Activated T-helper 1 cell treated with anti-CD3 and anti-CD28 coated beads, Interleukin-2, amount 50 U/mL, for 16 hours (primary cell): ENCODE measurements around the gene TMEM150A.
"Not testable (repeated sequence)": the region's sequence is repeated elsewhere in the genome, so short reads cannot be mapped to it uniquely, and the experiment has no call there.

Source experiments
- DNase-seq, 2 donors: peaks; one replicate each; pipeline ENCODE4 v3.0.0-alpha.2; 2020; ENCODE audit warnings: low read depth in 1 of 2, low spot score in 1 of 2

Gene TMEM150A

DNA sequence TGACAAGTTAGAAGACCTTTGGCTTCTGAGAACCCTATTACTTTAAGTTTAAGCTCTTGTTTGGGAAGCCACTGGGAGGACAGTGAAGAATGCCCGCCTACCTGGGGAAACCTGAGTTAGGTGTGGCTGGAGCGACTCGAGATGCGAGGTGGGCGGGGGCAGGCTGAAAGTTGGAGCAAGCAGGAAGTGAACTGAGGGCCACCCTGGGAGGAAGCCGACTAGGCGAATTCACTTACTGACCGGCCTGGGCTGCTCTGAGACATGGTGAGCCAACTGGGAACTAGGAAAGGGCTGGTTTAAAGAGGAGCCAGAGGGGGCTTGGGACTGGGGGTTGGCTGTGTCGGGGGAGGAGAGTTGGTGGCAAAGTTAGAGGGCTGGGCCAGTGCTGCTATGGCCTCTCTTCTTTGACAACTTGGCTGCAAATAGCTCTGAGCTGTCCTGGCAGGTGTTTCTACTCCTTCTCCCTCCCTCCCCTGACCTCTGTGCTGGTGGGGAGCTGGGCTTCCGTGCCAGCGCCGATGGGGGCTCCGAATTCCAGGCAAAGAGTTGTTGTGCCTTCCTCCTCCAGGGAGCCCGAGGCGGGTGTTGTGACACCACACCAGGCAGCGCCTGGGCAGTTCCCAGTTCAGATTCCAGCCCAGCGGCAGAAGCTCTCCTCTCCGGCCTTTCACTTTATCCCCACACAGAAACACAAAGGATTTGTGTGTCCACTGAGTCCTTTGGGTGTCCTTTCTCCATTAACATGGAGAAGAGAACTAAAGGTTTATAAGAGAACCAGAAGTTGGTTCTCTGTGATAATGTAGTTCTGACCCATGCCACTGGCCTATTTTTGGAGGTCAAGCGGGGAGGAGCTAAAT is 24.9 kb downstream of the TMEM150A start, which contains the start of gene VAMP8:
Gene VAMP8, plus strand, starts transcription at position 201 of the 857 bp plus-strand sequence. Its CDS starts 61 bp downstream, at position 262.
- peak; percentile 38 to 53 for DNase-seq

DNA sequence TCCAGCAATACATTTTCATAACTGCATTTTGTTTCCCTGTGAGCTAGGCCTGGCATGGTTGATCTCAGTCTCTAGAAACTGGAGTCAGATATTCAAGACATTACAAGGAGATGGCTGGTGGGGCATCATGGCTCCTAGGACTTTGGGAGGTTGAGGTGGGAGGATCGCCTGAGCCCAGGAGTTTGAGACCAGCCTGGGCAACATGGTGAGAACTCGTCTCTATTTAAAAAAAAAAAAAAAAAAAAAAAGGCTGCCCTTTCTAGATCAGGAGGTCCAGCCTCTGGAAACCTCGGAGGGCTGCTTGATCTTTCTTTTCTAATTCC is 25.5 kb downstream of the TMEM150A start:
- no peak for DNase-seq

DNA sequence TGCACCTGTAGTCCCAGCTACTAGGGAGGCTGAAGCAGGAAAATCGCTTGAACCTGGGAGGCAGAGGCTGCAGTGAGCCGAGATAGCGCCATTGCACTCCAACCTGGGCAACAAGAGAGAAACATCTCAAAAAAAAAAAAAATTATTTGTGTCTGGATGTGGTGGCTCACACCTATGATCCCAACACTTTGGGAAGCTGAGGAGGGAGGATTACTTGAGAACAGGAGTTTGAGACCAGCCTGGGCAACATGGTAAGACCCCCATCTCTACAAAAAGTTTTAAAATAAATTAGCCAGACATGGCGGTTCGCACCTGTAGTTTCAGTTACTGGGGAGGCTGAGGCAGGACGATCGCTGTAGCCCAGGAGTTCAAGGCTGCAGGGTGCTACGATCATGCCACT is 26.8 kb downstream of the TMEM150A start:
- no peak for DNase-seq

DNA sequence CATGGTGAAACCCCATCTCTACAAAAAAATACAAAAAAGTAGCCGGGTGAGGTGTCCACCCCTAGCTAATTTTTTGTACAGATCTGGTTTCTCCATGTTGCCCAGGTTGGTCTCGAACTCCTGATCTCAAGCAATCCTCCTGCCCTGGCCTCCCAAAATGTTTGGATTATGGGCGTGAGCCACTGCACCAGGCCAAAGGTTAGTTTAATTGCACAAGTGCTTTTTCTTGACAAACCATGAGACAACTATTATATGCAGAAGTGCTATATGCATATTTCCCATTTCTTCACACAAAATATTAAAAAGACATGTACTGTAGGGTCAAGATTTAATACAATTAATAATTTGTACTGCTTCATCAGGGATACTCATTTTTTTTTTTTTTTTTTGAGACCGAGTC is 36.2 kb downstream of the TMEM150A start:
- no peak for DNase-seq

DNA sequence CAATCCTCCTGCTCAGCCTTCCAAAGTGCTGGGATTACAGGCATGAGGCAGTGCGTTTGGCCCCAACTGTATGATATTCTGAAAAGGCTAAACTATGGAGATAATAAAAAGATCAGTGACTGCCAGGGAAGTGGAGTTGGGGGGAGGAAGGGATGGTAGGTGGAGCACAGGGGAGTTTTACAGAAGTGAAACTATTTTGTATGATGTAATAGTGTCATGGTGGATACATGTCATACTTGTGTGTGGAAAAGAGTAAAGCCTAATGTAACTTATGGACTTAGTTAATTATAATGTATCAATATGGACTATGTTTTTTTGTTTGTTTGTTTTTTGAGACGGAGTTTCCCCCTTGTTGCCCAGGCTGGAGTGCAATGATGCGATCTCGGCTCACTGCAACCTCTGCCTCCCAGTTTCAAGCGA is 38.3 kb downstream of the TMEM150A start:
- no peak for DNase-seq

DNA sequence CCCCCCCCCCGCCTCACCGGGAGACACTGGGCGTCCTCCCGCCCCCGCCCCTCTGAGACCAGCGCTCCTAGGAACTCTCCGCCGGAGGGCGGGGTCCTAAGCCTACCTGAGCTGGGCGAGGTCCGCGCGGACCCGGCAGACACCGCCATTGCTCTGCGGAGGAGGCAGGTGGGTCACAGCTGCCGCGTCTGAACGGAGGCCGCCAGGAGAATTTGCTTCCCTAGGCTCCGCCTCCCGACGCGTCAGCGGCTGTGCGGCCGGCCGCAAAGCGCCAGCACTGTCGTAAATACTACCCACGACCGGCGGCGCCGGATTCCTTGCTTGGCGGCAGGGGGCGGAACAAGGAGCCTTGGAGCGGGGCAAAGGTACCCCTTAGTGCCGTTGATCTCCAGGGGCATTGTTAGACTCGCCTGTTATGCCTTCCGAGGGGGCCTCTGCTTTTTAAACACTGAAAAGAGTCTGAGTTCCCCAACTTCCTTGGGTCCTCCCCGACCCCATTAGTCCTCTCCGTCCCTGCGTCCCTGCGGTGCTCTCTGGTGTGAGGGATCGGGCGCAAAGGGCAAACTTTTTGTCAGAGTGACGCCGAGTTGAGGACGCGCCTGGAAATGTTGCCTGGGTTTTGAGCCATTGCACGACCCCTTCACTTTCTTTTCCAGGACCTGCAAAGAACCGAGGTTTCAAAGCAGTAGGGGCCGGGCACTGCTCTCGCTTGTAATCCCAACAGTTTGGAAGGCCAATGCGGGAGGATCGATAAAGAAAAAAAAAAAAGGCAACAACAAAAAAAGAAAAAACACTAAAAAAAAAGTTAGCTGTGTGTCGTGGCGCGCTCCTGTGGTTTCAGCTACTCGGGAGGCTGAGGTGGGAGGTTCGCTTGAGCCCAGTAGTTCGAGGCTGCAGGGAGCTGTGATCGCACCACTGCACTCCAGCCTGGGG is 41.0 kb downstream of the TMEM150A start, which contains the start of gene GGCX:
Gene GGCX, minus strand, starts transcription at position 214 of the 933 bp plus-strand sequence. Its CDS starts 65 bp downstream, at position 149.
- peak; percentile 86 to 90 for DNase-seq

DNA sequence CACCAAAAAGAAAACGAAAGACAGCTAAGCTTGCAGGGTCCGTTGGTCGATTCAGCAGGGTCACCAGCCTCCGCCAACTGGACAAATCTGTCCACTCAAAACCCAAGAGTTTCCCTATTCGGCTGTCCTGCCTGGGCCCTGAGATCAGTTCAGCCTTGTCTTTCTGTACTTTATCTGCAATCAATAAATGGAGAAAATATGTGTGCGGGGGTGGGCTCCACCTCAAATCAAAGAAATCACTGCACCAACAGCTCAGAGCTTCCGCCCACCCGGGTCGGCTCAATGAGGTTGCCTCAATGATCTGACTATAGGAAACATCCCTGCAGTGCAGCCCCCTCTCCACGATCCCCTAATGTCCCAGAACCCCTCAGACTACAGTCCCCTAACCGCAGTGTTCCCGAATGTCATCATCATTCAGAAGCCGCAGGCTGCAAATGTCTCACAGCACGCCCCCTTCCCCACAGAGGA is 41.7 kb downstream of the TMEM150A start:
- no peak for DNase-seq

DNA sequence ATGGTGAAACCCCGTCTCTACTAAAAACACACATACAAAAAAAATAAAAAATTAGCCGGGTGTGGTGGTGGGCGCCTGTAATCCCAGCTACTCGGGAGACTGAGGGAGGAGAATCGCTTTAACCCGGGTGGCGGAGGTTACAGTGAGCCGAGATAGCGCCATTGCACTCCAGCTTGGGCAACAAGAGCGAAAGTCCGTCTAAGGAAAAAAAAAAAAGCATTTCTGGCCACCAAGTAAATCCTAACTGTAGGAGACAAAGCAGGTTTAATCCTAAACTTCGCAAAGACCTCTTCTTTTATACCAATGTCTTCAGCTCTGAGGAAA is 42.1 kb downstream of the TMEM150A start:
- DNase-seq: not testable (repeated sequence)

DNA sequence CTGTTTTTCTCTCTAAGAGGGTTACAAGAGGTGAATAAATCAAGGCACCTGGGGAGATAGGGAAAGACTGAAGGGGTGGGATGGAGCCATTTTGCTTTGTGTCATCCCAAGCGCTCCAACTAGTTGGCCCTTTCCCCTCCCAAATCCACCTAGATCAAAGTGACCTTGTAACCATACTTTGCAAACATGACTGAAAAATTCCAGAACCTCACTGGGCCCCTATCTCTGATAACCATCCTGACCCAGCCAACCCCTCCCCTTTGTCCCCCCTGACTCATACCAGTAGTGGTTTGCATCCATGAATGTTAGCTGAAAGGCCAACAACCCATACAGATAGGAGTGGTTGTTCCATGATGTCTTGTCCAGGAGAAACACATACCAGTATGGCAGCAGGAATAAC is 44.3 kb downstream of the TMEM150A start:
- no peak for DNase-seq

DNA sequence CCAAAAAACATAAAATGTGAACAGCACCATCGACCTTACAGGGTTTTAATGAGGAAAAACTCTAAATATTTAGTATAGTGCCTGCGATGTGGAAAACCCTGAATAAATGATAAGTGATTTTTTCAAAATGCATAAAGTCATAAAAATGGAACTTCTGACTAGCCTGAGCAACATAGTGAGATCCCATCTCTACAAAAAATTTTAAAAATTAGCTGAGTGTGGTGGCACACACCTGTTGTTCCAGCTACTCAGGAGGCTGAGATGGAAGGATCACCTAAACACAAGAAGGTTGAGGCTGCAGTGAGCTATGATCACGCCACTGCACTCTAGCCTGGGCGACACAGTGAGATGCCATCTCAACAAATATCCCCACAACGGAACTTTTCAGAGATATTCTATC is 45.4 kb downstream of the TMEM150A start:
- DNase-seq: no peak

DNA sequence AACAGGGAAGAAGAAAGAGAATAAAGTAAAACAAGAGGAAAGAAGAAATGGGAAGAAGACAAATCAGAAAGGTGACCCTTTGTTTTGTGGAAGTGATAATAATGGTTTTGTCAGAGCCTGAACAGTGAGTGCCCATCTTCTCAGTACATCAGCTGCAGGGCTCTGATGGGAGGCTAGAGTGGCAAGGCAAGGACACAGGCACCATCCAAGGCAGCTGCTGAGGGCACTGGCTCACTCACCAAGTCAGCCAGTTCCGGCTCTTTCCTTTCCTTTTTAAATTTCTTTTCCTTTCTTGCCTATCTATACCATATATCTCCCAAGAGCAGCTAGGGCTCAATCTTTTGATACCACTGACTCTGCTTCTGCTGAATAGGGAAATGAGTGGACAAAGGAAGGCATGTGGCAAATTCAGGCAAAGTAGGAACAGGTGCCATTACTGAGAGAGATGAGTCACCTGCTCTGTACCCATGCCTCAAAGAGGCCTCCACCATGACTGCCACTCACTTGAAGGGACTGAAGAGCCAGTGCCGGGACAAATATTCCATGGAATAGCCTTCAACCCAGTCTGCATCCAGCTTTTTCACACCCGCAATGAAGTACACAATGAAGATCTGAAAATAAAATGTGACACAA is 47.4 kb downstream of the TMEM150A start:
- no peak for DNase-seq

DNA sequence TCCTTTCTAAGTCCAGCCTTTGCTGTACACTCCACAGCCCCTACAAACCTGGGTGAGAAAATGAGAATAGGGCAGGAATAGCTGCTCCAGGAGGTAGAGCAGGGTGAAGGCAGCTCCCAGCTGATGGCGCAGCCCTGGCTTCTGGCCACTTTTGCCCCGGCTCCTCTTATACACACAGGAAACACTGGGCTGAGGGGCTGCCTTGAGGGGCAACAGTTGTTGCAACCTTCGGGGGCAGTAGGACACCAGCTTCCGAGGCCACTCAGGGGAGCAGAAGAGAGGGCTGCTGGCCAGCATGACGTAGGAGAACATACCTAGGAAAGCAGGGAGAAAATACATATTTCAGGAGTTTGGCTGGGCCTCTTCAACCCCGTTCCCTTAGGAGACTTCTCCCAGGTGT is 49.3 kb downstream of the TMEM150A start:
- DNase-seq: no peak

DNA sequence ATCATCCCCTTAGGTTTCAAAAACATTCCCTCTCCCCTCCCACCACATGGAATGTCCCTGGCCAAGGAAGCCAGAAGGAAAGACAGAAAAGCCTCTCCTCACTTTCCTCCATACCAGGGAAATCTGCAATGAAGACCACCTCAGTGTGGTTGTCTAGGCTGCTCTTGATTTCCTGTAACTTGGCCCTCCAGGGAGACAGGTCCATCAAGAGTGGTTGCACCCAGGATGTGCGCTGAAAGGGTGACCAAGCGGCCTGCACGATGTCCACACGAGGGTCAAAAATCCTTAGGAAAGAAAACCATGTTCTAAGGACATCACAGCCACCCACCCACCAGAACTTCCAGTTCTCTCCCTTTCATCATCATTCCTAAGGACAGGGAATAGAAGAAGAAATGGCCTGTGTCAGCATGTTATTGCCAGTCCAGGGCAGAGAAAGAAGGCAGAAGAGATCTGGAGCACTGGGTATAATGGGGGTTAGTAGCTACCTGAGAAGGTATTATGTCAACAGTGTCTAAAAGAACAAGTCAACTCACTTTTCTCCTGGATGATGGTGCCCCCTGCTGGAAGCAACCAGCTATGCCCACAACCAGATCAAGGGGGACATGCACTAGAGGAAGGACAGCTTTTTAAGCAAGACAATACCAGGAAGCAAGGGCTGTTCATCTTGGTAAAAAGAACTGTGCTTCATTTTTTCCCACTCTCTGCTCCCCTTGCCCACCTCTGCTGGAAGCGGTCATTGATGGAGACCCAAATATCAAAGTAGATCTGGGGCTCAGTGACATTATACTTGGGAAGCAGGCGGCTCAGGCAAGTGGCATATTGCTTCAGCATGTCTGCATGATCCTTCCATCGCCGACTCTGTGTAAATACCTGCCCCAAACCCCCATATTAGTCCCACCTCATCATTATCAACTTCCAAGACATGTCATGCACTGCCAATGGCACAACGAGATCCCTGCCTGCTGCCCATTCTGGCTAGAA is 50.5 kb downstream of the TMEM150A start:
- DNase-seq: peak; percentile 75 to 83

DNA sequence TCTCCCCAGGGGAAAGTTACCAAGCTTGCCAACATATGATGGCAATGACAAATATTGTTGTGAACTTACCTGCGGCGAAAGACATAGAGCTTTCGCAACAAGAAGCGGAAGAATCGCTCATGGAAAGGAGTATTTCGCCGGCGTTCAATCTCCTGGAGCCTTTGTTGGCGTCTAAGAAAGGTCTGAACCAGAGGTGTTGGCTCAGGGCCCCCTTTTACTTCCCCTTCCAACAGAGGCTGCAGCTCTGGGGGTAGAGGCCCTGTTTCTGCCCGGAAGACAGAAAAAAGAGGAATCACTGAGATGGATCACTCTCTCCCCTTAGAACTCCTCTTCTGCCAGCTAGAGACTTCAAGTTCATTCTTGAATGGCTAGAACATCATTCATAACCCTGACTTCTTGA is 52.0 kb downstream of the TMEM150A start:
- no peak for DNase-seq

DNA sequence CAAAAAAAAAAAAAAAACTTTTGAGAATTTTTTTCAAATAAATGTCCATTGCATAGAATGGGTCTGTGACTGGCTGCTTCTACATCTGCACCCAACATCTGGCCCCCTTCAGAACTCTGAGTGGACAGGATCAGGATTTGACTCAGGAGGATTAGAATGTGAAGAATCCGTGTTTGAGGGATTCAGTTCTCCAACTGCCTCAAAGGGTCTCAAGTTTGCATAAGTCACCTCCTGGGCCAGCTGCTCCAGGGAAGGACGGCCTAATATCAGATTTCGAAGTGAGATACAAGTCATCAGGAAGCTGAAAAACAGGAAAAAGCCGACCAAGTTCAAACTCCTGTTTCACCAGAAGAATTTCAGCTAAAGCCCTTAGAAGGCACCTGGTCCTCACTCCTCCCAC is 52.7 kb downstream of the TMEM150A start:
- DNase-seq: no peak

DNA sequence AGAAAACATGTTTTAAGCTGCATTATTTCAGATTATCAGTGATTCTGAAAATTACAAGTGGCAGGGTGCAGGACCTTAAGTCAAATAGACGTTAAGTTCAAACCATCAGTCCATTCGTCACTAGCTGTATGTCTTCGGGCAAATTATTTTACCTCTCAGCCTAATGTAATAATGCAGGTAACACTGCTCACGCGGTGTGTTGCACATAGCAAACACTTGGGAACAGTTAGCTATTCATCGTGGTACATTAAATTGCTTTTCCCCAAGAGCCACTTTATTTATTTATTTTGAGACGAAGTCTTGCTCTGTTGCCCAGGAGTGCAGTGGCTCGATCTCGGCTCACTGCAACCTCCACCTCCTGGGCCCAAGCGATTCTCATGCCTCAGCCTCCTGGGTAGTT is 53.4 kb downstream of the TMEM150A start:
- DNase-seq: no peak

DNA sequence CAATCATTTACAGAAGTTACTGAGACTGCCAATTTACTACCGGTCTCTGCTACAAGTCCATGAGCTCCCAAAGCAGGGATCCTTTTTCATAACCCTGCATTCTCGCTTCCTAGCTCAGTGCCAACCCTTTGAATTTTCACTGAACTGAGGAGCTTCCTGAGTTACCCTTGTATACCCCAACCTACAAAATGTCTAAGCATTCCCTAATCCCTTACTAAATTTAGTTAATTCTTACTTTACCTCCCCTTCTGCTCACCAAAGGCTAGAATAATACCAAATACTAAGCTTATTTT is 53.9 kb downstream of the TMEM150A start:
- no peak for DNase-seq
